NCI-H1930 (cell line): ENCODE results near the gene DACT1.

Source experiments
- DNase-seq, 2 experiments: peaks; one replicate each; lab custom pipeline; 2025; lab: John Stamatoyannopoulos, UW

The DACT1 gene

DNA sequence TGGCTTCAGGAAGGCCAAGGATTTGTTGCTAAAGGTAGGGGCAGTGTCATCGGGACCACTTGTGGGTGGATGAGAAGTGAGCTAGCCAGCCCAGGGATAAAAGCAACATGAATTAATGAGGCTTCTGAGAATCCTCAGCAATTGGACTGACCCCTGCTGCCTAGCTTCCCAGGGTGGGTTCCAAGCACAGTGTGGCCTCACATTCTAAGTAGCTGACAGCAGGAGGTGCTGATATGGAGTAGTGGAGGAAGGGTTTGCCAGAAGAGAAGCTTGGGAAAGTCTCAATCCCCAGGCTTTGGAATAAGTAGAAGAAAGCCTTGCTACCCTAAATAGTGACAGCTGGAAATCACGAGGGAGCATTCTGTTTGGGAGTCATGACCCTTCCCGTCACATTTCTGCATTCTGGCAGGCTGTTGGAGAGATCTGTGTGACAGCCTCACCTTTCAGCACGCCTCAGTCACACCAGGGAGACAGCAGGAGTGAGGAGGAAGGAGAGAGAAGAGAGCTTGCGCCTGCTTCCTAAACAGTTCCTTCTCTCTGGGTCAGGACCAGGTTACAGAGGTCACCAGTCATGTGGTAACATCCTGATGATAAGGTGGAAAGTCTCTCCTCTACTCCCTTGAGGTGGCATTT is 31.2 kb downstream of the DACT1 start:
- no peak for DNase-seq

DNA sequence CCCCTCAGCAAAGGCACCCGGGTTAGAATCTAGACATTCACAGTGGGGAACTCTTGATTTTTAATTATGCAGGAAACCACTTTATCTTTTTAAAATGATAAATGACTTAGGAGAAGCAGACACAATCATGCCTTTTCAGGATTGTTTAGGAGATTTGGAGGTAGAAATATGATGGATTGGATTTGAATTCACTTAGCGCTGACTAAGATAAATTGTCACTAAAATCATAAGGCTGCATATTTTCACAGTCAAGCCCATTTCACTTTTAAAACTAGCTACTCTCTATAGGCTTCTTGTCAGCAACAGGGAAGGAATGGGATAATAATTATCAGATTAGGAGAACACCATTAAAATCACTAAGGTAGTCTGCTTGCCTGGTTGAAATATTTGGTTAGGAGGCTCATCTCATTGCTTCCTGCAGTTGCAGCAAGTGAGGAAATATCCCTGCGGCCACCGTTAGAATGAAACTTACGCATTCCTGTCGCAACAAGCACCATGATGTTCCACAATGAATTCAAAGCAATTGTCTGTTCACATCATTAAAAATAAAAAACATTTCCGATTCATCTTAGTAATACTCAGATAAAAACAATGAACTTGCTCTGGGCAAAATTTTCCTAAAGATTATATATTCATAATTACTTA is 31.9 kb downstream of the DACT1 start:
- DNase-seq, result no peak

DNA sequence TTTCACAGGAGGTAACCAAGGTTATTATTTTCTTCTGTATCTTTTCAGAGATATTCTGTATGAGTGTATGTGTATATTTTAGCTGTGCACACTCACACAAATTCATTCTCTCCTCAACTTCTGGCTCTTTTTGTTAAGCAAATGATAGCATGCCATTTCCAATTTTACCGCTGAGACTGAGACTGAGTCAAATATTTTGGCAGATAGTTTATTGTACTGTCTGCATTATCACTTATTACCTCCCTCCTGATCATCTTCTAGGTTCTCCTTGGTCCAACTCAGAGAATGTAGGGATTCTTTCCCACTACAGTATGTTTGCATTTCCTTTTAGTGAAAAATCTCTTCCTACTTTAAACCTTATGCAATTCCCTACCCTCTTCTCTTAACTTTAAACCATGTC is 33.3 kb downstream of the DACT1 start:
- DNase-seq, result no peak

DNA sequence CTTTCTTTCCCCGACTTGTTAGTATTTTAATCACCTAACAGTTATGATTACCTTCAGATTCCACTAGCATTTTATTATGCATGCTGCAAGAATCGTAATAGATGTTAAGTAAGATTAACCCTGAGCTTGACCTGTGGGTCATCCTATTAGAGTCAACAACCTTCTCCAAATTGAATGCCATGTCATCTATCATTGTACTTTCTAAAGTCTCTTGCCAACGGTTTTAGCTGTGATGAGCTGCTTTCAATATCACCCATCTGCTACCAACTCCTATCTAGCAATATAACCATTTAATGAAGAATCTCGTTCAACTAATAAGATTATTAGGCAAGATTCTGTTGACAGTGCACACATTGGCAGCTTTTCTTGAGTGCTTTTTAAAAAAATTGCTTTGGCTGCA is 33.7 kb downstream of the DACT1 start:
- DNase-seq, result no peak

DNA sequence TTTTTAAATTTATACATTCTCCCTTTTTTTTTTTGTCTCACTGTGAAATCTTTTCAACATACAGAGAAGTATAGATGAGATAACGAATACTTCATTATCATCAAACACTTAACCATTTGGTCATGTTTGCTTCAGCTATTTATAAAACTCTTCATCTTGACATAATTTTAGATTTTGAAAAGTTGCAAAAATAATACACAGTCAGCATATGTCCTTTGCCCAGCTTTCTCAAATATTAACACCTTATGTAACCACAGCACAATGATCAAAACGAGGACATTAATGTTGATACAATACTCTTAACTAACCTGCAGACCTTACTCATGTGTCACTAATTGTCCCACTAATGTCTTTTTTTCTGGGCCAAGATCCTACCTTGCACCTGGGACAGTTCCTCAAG is 36.0 kb downstream of the DACT1 start:
- DNase-seq, result no peak

DNA sequence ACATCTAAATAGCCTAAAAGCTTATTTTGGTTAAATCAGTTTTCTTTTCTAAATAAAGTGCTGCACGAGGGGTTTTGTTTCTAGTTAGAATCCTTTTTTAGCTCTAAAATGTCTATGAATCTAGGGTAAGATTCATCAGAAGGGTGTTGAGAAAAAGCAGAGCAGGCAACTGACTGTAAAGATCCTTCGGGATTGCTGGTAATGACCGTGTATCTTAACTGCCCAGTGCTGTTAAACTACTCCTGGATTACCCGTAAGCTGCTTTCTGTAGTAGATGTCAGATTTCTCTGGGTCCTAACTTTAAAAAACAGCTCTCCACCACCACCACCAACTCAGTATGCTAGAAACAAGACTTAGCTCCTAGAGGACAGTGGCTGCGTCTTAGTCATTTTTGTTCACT is 39.2 kb downstream of the DACT1 start:
- DNase-seq, result no peak

DNA sequence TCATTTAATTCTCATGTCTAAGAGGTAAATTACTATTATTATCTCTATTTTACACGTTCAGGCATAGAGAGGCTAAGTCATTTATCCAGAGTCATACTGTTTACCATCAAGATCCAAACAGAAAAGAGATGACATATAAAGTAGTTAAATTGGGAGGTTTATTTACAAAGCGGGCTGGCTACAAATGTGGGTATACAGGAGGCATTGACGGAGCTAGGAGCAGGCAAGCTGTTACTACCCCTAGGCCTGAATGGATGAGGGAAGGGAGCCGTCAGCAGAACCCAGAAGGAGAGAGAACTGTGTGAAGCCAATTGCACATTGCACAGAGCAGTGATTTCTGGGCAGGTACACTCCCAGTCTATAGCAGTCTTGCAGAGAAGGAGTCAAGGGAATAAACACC is 39.8 kb downstream of the DACT1 start:
- DNase-seq, result peak in 1 of 2 experiments; percentile 44

DNA sequence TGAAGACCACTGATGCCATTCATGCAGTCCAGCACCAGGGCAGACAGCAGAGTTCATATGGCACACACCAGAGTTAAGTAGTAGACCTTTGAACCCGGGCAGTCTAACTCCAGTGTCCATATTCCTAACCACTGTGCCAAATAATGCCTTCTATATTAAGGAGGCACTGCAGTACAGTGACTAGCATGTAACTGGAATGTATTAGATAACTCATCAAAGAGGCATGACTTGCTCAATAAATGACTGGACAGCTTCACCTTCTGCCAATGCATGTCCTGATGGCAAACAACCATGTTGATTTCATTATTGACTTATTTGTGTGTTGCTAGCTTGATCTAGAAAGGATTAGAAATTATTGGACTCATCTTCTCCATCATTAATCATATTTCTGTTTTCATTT is 40.2 kb downstream of the DACT1 start:
- DNase-seq, result no peak

DNA sequence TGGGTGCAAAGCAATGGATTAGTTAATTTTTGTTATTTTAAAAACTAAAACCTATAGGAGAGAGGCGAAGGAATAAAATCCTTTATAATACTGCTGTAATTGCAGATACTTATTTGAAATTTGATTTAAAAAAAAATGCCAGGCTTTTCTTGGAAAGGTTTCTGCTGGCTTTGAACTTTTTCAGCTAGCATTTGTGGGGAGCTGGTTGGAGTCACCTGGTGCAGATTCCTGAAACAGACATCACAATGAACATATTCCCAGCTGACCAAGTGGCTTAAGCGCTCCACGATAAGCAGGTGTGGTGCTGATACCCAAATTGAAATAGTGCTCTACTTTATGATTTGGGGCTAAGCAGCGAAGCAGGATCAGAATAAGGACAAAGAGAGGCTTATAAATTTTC is 42.9 kb downstream of the DACT1 start:
- no peak for DNase-seq

DNA sequence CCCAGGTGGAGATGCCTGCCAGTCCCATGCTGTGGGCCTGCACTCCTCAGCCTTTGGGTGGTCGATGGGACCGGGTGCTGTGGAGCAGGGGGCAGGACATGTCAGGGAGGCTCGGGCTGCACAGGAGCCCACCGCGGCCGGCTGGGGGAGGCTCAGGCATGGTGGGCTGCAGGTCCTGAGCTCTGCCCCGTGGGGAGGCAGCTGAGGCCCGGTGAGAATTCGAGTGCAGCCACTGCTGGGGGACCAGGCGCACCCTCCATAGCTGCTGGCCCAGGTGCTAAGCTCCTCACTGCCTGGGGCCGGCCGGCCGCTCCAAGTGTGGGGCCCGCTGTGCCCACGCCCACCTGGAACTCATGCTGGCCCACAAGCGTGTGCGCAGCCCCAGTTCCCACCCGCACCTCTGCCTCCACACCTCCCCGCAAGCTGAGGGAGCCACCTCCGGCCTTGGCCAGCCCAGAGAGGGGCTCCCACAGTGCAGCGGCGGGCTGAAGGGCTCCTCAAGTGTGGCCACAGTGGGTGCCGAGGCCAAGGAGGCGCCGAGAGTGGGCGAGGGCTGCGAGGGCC is 49.6 kb downstream of the DACT1 start:
- DNase-seq, result no peak

DNA sequence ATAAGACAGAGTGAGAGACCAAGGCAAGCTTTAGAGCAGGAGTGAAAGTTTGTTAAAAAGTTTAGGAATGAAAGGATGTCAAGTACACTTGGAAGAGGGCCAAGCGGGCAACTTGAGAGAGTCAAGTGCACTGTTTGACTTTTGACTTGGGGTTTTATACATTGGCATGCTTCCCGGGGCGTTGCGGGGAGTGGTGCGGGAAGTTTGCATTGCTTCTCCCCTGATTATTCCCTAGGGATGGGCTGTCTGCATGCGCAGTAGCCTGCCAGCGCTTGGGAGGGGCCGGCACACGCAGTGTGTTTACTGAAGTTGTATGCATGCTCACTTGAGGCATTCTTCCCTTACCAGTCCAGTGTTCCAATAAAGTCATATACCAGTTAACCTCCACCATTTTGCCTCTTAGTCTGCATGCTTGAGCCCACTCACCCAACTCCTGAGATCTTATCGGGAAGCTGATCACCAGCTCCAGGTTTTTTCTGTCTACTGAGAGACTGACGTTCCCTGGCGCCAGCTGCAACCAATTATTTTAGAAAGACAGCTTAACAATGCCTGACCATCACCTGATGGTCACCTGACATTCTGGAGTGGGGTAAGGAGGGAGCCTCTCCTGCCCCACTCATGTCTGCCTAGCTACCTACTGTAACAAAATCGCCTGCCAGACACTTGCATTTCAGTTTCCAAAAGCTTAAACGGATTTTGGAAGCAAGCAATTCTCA is 53.2 kb downstream of the DACT1 start:
- no peak for DNase-seq

DNA sequence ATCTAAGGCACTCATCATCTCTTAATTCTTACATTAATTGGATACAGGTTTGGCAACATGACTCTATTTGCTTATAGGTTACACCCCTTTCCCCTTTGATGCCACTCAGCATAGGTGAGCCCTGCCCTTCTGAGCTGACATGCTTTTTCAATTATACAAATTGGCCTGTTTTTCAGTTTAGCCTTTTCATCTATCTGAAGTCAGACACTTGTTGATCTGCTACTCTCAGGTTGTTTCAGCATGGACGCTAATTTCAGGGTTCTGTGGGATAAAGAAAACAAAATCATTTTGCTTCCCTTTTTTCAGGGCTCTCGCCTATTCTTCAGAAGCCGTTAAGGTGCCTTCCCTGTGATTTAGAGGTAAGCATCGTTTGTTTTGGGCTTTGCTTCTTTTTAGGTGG is 55.3 kb downstream of the DACT1 start:
- DNase-seq, result no peak

DNA sequence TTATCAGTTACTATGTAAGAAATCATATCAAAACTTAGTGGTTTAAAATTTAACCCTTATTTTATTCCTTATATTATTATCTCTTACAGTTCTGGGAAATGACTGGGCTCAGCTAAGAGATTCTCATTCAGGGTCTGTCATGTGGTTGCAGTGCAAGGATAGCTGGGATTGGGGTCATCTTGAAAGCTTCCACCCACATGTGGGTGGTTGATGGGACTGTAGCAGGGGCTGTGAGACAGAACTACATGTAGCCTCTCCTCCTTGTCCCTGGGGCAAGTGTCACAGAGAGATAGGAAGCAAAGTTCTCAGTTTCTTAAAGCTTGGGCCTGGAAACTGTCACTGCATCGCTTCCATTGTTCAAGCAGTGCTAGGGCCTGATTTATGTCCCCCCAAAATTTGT is 57.8 kb downstream of the DACT1 start:
- DNase-seq, result no peak

DNA sequence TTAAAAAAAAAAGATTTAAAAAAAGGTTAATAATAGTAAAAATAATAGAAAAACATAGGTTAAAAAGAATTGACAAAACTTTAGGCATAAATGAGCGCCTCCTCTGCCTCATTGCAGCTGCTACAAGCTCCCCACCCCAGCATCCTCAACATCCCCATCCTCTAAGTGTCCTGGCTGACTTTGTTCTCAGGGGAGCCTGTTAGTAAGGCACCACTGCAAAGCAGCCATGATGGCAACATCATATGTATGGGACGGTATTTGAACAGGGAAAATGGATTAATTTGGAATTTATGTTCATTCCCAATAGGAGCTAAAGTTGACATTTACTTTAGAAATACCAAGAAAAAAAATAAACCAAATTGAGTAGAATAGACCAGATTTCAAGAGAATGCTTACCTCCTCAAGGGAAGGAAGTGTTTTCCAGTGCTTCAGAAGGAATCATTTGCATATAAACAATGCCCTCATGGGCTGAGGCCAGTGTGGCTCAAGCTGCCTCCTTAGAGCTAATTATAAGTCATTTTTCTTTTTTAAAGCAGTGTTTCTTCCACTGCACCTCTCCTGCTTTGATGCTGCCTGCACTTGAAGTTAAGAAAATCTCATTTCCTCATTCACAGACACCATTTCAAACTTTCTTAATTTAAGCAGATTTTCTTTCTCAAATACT is 59.6 kb downstream of the DACT1 start:
- DNase-seq, result no peak
